ENCODE results near the gene IFI27.
"Not testable (repeated sequence)": the region's sequence is repeated elsewhere in the genome, so short reads cannot be mapped to it uniquely, and the experiment has no call there.

IFI27 gene

GRCh38 chr14:94153750-94154342, 43.3 kb downstream of the IFI27 start:
- no peak for DNase-seq (ENCODE audit: low read depth in 2 of 2)

GRCh38 chr14:94156143-94156542, 45.6 kb downstream of the IFI27 start:
- not testable (repeated sequence) for DNase-seq (ENCODE audit: low read depth in 2 of 2)

- DNase-seq (ENCODE audit: low read depth in 2 of 2), result no peak
Observed at GRCh38 chr14:94157197-94157596, 46.7 kb downstream of the IFI27 start.

- DNase-seq (ENCODE audit: low read depth in 2 of 2), result no peak
Observed at GRCh38 chr14:94158239-94158883, 47.8 kb downstream of the IFI27 start.

GRCh38 chr14:94161058-94161457, 50.5 kb downstream of the IFI27 start:
- DNase-seq (ENCODE audit: low read depth in 2 of 2), result no peak

- DNase-seq (ENCODE audit: low read depth in 2 of 2), result no peak
Observed at GRCh38 chr14:94161981-94162380, 51.4 kb downstream of the IFI27 start.

GRCh38 chr14:94162466-94162865, 51.9 kb downstream of the IFI27 start:
- no peak for DNase-seq (ENCODE audit: low read depth in 2 of 2)

- no peak for DNase-seq (ENCODE audit: low read depth in 2 of 2)
Observed at GRCh38 chr14:94163796-94164195, 53.3 kb downstream of the IFI27 start.

- DNase-seq (ENCODE audit: low read depth in 2 of 2), result peak in 1 of 2 donors; percentile 28
Observed at GRCh38 chr14:94164685-94165431, 54.3 kb downstream of the IFI27 start.

- no peak for DNase-seq (ENCODE audit: low read depth in 2 of 2)
Observed at GRCh38 chr14:94165744-94166143, 55.2 kb downstream of the IFI27 start.
